KG1 (cell line): ENCODE results near the gene MYL6B.
"Not testable (repeated sequence)": the region's sequence is repeated elsewhere in the genome, so short reads cannot be mapped to it uniquely, and the experiment has no call there.

ENCODE experiments used
- DNase-seq: peaks from one replicate; lab custom pipeline; 2025; lab: John Stamatoyannopoulos, UW

The MYL6B gene

DNA sequence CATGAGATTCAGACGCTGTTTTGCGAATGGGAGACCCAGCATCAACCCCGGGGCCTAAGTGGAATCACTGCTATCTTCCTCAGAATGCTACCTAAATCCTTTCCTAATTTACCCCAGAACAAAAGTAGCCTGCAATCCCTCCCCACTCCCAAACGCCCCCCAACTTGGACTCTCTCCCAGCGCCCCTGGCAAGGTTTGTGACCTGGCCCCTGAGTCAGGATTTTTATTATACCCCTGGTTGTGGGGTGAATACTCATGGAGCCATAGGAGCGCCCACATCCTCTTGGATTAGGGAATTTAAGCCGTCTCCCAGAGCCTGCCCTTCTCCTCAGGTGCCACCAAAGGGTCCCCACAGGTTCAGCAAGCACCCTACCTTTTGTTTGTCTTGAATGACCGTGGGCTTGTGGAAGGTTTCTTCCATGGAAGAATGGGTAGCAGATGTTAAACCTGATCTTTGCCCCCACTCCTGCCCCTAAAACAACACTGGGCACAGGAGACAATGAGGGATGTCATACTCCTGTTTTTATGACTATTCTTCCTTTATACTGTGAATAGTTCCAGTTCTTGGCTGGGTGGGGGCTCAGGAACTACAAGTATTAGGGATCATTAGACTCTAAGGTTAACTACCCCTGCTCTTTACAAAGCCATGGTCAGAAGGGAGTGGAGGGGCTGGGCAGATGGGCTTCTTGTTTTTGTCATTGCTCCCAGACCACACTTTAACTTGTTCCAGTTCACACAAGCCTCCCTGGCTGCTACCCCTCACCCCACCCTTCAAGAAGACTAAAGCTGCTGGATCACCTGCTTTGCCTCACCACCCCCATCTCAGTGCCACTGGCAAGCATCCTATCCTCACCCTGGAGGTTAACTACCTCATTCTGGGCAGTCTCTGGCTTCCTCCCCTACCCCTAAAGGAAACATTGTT lies 630 bp downstream of the MYL6B start:
- no peak for DNase-seq

DNA sequence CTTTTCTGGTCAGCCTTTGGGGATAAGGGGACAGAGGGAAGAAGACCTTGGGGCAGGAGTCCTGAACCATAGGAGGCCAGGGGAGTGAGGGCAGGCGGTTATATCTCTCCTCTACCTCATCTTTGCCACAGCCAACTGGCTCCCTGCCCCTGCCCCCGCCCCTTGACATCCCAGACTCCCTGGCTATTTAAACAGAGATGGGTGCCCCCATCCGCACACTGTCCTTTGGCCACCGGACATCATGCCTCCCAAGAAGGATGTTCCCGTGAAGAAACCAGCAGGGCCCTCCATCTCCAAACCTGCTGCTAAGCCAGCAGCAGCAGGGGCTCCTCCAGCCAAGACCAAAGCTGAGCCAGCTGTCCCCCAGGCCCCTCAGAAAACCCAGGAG lies 1.3 kb downstream of the MYL6B start:
- no peak for DNase-seq

DNA sequence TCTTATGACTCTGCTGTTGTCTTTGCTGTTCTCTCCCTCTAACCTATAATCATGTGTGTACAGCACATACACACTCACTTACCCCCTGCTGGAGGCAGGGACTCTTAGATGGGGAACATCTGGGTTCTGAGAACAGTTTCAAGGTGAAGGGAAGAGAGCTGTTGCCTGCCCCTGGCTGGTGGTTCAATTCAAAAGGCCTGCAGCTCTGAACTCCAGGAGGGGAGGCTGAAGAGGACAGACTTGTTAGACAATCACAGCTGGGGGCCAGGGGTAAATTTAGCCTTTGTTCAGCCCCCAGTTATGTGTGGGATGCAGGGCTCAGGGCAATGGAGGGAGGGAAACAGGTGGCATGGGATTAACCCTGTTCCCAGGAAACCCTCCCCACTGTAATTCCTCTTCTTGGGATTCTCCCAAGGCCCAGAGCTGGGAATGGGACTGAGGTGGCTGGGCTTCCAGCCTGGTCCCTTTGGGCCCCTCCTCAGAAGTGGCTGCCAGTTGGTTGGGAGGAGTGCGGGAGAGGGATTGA lies 1.9 kb downstream of the MYL6B start:
- no peak for DNase-seq

DNA sequence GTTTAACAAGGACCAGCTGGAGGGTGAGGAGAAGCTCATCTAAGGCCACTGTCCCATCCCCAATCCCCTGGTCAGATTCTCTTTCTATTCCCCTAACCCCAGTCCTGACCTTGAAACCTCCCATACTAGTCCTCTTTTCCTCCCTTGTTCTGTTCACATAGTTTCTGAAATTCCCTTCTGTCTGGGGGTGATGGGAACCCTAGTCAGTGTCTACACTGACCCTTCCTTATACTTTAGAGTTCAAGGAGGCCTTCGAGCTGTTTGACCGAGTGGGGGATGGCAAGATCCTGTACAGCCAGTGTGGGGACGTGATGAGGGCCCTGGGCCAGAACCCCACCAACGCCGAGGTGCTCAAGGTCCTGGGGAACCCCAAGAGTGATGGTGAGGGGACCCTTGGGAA lies 2.4 kb downstream of the MYL6B start:
- DNase-seq: no peak

DNA sequence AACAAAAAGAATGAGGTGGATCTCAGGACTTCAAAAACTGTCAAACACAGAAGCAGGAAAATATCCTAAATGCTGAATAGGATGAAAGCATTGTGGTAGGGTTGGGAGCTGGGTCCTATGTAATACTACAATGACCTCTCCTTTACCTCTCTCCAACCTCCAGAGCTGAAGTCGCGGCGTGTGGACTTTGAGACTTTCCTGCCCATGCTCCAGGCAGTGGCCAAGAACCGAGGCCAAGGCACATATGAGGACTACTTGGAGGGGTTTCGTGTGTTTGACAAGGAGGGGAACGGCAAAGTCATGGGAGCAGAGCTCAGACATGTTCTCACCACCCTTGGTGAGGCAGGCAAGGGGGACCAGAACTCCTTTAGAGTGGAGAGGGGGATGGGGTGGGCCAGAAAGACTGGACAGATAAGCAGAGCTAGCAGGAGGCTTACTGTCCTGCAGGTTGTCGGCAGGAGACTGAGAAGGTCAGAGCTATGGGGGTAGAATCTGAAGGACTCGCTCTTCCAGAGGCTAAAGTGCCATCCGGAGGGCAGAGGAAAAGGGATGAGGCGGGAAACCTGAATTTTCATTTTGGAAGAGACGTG lies 3.0 kb downstream of the MYL6B start:
- no peak for DNase-seq

DNA sequence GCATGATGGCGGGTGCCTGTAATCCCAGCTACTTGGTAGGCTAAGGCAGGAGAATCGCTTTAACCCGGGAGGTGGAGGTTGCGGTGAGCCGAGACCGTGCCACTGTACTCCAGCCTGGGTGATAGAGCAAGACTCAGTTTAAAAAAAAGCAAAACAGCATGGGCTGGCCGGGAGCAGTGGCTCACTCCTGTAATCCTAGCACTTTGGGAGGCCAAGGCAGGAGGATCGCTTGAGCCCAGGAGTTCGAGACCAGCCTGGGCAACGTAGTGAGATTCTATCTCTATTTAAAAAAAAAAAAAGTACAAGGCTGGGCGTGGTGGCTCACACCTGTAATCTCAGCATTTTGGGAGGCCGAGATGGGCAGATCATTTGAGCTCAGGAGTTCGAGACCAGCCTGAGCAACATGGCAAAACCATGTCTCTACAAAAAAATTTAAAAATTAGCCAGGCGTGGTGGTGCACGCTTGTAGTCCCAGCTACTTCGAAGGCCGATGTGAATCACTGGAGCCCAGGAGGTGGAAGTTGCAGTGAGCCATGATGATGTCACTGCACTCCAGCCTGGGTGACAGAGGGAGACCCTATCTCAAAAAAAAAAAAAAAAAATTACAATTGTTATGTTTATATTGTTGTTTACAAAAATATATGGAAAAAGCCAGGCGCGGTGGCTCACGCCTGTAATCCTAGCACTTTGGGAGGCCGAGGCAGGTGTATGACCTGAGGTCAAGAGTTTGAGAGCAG lies 4.2 kb downstream of the MYL6B start:
- DNase-seq: not testable (repeated sequence)

DNA sequence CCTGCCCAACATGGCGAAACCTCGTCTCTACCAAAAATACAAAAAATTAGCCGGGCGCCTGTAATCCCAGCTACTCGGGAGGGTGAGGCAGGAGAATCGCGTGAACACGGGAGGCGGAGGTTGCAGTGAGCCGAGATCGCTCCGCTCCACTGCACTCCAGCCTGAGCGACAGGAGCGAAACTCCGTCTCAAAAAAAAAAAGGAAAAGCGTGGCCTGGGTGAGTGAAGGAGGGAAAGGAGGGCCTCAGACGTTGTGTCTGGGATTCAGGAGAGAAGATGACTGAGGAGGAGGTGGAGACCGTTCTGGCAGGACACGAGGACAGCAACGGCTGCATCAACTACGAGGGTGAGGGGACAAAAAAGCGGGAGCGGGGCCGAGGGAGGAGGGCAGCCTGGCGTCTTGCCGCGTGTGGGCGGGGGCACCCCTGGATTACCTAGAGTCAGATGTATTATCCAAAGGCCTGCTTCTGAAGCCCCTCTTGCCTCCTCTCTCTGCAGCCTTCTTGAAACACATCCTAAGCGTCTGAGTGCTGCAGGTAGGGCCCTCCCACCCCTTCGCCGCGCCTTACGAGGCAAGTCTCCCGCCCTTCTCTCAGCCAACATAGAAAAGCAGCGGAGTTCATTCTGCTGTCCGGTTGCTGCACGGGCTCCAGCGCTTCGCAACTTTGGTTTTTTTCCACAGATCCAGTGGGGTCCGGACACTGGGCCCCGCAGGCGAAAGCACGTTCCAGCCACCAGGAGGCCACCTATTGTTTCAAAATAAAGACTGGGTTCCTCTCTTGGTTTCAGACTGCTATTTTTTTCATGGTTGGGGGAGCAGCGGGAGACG lies 5.0 kb downstream of the MYL6B start:
- DNase-seq: no peak

DNA sequence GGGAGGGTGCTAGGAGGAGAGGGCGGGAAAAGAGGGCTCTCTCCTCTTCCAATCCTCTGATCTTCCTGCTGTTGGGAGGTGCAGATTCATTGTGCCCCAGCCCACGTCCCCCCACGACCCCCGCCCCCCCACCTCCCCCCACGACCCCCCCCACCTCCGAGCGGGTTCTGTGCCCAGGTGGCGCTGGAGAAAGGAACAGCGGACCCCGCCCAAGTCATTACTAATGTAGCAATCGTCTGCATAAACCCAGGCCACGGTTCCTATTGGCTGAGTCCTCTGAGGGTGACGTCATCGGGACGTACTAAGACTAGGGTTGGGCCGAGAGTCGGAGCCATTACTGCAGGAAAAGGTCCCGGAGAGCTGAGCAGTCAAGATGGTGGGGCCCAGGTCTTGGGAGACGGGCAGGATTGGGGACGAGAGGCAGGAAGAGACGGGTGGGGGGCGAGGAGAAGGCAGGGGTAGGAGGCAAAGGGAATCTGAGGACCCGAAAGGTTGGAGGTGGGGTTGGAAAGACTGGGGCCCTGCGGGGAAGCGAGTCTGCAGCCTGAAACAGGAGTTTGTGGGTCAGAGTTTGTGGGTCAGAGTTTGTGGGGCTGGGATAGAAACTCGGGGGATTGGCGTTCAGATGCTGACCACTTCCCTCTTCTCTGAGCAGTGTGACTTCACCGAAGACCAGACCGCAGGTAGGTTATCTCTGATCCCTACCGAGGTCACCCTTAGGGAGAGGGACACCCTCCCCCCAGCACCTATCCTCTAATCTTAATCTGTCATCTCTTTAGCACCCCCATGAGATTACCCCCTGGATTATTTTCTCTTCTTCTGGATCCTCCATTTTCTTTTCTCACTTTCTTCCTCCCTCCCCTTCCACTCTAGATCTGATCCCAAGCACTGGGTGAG lies 5.9 kb downstream of the MYL6B start, which contains the start of gene MYL6:
MYL6 (plus strand) TSS at position 331 of the 897 bp plus-strand sequence; CDS start at position 374, 43 bp downstream.
- DNase-seq: peak; percentile 44

DNA sequence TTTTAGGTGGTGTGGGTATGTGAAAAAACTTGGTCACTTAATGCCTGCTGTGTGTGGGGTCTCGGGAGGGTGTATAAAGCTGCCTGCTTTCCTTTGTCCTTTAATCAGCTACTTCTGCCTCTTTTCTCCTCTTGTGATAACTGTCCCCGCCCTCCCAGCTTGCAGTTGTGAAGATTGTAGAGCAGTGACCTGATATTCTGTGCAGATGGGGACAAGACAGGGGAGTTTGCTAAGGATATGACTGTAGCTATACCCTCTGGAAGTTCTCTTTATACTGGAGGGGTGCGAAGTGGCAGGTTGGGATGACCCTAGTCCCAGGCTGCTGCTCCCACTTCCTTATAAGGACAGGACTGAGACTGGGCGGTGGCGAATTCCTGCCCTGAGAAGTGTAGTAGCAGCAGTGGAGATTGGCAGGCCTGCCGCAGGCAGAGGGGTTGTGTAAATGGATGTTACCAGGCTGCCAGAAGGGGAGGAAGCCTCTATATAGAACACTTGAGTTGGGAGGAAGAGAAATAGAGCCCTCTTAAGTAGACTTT lies 6.6 kb downstream of the MYL6B start:
- no peak for DNase-seq

DNA sequence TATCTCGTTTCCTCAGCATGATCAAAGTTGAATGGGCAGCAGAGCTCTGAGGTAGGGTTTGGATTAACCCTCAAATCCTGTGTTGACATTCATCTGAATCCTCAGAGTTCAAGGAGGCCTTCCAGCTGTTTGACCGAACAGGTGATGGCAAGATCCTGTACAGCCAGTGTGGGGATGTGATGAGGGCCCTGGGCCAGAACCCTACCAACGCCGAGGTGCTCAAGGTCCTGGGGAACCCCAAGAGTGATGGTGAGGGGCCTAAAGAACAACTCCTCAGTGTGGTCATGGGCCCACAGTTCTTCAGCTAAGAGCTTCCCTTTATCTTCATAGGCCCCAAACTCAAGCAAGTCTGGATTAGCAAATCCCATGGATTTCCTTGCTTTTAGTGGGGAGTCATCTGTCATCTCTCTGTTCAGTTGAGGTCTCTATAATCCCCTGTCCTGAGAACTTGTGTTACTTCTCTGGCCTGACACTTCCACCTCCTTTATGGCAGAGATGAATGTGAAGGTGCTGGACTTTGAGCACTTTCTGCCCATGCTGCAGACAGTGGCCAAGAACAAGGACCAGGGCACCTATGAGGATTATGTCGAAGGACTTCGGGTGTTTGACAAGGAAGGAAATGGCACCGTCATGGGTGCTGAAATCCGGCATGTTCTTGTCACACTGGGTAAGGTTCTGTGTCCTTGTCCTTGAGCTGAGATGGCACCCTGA lies 7.2 kb downstream of the MYL6B start:
- no peak for DNase-seq

DNA sequence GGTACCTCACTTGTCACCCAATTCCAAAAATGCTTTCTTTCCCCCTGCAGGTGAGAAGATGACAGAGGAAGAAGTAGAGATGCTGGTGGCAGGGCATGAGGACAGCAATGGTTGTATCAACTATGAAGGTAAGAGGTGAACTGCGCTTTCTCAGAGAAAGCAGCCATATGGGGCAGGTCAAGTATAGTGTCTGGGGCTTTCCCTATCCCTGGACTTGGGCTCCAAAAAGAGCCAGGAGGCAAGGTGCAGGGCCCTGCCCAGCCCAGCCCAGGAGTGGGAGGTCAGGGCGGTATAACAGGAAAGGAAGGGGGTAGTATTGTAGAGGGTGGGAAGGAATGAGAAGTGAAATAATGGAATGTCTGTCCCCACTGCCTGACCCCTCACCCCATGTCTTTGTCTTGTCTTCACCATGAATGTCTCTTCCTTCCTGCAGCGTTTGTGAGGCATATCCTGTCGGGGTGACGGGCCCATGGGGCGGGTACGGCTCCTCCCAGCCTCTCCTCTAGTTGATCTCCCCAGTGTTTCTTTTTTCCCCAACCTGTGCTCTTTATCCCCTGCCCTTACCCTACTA lies 7.9 kb downstream of the MYL6B start:
- DNase-seq: no peak

DNA sequence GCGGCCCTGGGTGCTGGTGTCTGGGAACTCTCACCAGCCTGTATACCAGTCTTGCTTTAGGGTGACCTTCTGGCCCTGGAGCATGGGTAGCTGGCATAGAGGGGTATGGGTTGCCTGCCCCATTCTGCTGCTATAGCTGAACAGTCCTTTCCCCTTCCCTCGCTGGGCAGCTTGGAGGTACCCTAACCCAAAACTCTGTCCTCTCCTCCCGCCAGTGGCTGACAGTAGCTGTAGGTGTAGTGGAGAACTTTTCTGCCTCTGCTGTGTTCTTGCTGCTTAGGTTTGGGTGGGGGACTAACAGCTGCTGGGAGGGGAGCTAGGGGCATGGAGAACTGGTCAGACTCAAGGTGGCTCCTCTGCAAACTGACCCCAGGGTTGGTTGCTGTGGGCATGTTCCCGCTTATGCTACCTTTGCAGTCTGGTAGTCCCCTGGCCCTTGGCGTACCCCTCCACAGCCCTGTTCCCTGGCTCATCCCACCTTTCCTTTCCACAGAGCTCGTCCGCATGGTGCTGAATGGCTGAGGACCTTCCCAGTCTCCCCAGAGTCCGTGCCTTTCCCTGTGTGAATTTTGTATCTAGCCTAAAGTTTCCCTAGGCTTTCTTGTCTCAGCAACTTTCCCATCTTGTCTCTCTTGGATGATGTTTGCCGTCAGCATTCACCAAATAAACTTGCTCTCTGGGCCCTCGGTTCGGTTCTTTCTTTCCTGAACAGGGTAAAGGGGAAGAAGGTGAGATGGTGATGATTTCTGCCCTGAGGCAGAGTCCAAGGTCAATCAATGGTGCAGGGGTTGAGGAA lies 8.7 kb downstream of the MYL6B start:
- no peak for DNase-seq

DNA sequence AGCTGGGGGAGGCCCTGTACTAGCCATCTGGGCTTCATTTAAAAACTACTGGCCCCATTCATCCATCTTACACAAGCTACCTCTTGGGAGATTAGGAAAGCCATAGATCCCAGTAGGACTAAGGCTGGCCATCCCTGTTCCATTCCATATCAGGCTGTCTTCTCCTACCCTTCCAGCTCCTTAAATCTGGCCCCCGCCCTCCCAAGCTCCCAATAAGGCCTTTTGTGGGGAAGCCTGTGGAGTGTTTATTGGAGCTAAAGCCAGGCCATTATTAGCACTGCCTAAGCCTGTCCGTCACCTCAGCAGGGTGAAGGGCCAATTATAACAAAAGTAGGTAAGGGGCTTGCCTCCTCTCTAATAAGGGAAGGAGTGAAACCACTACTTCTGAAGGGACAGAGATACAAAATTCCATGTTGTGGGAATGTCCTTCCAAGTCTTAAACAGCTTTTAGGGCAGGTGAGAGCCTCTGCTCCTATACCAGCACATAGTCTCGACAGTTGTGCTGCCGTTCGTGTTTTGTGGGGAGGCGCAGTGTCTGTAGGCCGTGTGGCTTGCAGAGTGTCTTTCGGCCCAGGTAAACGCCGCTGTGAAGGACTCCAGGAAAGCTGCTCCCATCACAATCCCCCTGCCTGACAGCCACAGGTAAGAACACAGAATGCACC lies 9.4 kb downstream of the MYL6B start:
- no peak for DNase-seq

DNA sequence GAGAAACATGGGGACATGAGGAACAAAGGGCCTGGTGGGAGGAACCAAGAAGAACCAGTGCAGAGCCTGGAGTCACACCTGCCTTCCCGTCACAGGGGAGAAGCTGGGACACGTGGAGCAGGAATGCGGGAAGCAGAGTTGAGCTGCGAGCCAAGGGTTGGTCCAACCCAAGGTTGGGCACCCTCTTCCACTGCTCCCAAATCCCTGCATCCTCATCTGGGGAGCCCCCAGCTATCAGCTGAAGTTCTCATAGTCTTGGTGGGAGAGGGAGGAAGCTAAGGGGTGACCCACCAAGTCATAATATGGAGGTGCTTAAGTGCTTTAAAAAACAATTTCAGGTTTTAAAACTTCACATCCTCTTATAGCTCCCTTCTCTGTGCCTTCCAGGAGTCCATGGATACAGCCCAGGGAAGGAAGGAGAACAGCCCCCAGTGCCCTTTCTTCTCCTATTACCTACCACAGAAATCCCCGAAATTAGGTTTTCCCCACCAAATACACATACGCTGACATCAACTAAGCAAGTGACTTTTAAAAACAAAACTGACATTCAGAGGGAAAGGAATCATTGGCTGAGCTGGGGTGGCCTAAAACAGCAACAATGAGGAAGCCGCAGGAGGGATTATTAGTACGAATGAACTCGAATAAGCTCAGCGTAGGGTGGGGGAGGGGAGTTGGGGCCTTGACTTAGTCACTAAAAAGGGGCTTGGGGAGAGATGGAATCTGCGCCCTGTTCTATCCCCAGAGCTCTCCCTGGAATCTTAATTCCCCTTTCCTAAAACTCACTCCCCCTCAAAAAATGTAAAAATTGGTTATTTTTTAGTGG lies 10.3 kb downstream of the MYL6B start:
- no peak for DNase-seq

DNA sequence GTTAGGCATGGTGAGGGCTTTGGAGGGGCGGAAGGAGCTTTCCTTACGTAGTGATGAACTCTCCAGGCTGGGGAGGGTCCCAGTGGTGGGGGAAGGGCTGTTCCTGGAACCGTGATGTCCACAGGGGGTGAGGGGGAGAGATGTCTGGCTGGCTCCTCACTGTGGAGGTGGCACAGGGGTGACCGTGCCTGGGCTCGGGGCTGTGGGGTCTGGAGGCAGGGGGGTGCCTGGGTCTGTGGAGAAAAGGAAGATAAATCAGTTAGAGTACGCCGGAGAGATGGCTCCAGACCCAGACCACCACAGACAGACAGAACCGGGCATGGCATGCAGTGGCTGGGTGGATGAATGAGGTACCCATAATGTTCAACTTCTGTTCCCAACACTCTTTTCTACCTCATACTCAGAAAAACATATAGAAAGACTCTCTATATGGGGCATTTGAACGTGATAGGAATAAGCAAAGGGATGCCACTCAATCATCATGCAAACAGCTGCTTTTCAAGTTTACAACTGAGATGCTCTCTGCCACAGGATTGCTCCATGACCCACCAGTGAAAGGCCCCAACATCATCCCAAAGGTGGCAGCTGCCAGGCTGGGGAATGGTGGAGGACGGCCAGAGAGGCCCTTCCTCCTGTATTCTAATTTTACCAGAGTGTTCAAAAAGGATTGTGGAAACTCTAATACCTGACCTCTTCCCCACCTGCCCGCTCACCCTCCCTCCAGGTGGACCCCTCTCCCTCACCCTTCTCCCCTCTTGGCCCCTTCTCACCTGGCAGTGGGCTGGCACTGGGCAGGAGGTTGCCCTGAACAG lies 11.4 kb downstream of the MYL6B start:
- no peak for DNase-seq

DNA sequence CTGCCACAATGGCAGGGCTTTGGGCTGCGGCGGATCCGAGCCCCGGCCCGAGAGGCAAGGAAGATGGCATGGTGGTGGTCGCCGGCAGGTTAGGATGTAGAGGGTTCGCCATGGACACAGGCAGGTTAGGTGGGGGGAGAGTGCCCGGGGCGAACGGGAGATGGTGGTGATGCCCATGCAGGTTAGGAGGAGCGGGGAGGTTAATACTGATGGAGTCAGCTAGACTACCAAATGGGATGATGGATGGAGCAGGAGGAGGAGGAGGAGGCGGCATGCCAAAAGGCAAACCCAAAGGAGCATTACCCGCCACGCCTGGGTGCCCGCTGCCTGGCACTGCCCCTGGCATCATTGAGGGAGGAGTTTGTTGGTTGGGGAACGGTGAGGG lies 11.9 kb downstream of the MYL6B start:
- DNase-seq: no peak
